Measurements from ENCODE around the gene OR2V2.
A peak's percentile ranks its signal among the peaks of the same experiment; 100 is the strongest.

Gene OR2V2

DNA sequence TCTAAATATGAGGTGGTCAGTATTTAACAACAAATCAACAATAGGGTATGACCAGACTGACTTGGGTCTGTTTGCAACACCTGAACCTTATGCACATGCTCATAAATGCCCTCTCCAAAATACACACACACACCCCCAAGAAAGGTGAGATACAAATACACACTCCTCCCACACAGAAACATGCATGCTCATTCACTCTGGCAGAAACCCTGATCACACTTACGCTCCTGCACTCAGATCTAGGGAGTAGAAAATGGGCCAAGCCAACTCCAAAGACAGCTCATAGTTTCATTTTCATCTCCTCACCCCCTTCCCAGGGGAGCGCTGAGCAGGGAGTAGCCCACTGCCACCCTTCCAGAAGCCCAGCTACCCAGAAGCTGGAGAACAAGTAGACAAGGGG lies 46.3 kb downstream of the OR2V2 start:
- Mint-ChIP-seq H3K27ac (no peak overlapping the region), H3K4me1 (ENCODE audit: low read depth) (peaks cover 21% of the 10 kb centered on the region), H3K9me3 (no peaks in the 10 kb centered on the region), H3K27me3 (ENCODE audit: low read depth) (peaks cover 7% of the 10 kb centered on the region), H3K4me3 (peak overlapping the region; percentile 14), H3K36me3 (ENCODE audit: low read depth) (peaks cover 7% of the 10 kb centered on the region)

DNA sequence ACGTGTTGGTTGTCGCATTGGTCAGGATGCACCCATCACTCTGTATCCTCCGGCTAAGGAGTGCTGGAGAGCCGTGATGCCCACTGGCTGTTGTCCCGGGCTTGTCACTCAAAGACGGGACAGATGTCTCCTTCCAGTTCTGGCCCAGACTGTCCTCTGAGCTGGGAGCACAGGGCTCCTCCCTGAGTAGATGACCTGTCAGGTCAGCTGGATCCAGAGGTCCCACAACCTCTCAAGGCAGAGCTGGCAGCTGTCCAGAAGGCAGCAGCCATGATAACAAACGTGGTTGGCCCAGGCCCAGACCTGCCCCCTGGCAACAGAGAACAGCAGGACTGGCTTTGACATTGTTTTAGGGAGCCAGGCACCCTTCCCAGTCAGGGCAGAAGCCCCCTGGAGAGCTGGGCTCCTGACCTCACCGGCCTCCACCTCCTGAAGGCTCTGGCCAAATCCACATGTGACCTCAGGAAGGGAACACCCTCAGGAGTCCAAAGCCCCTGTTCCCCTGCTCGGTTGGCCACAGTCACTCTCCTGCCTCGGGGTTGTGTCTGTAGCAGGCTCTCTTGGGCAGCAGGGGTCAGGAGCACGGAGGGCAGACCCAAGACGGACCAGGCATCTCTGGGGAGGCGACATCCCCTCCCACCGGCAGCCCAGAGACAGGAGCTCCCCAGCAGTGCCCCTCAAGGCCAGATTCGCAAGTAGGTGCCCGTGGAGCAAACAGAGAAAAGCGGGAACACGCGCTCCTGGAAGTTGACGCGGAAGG lies 47.3 kb downstream of the OR2V2 start:
- Mint-ChIP-seq H3K27ac (no peak overlapping the region), H3K27me3 (ENCODE audit: low read depth) (peaks cover 4% of the 10 kb centered on the region), H3K4me1 (ENCODE audit: low read depth) (peaks cover 19% of the 10 kb centered on the region), H3K36me3 (ENCODE audit: low read depth) (peaks cover 3% of the 10 kb centered on the region), H3K4me3 (no peak overlapping the region), H3K9me3 (no peaks in the 10 kb centered on the region)

DNA sequence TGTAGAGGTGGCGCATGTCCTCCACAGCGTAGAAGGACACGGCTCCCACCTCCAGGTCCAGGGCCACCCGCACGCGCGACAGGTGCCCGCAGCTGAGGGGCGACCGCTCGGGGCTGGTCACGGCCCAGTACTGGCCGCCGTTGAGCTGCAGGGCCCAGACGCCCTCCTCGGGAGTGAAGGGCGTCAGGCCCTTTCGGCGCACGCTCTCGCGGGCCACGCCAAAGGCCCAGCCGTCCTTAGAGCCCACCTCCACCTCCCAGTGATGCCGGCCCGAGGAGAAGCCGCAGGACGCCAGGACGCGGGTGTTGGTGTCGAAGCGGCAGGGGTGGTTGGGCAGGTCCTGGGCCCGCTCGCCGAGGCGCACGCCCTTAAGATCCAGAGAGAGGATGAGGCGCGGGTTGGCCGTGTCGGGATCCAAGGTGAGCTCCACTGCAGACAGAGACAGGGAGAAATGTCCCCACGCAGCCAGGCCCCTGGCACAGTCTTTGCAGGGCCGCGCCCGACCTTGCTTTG lies 47.9 kb downstream of the OR2V2 start:
- Mint-ChIP-seq H3K27me3 (ENCODE audit: low read depth) (peaks cover 10% of the 10 kb centered on the region), H3K27ac (no peak overlapping the region), H3K9me3 (no peaks in the 10 kb centered on the region), H3K4me1 (ENCODE audit: low read depth) (peaks cover 15% of the 10 kb centered on the region), H3K36me3 (ENCODE audit: low read depth) (peaks cover 3% of the 10 kb centered on the region), H3K4me3 (no peak overlapping the region)

DNA sequence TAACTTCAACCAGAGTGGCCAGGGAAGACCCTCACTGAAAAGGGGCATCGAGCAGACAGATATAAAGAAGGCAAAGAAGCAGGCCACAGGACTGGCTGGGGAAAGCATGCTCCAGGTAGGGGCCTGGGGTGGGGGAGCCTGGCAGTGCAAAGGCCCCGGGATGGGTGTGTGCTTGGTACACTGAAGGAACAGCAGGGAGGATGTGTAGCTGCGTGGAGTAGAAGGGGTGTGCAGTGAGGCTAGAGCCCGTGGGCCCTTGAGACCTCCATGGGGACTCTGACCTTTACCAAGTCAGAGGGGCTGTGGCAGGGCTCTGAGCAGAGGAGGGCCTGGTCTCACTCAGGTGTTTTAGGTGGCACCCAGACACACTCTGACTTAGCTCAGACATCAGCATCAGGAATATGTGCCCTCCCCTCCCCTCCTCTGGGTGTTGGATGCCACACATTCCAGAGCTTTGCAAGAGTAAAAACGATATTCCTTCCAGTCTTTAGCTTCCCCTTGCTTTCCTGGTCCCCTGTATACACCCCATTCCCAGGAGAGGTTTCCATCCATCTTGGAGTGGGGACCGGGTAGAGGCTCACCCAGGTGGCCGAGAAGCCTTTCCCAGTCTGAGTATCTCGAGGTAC lies 50.1 kb downstream of the OR2V2 start:
- H3K9me3 Mint-ChIP-seq: no peaks in the 10 kb centered on the region
- H3K4me1 Mint-ChIP-seq (ENCODE audit: low read depth): peaks cover 9% of the 10 kb centered on the region
- H3K36me3 Mint-ChIP-seq (ENCODE audit: low read depth): no peaks in the 10 kb centered on the region
- H3K27me3 Mint-ChIP-seq (ENCODE audit: low read depth): peaks cover 21% of the 10 kb centered on the region
- H3K4me3 Mint-ChIP-seq: no peak overlapping the region
- H3K27ac Mint-ChIP-seq: no peak overlapping the region

DNA sequence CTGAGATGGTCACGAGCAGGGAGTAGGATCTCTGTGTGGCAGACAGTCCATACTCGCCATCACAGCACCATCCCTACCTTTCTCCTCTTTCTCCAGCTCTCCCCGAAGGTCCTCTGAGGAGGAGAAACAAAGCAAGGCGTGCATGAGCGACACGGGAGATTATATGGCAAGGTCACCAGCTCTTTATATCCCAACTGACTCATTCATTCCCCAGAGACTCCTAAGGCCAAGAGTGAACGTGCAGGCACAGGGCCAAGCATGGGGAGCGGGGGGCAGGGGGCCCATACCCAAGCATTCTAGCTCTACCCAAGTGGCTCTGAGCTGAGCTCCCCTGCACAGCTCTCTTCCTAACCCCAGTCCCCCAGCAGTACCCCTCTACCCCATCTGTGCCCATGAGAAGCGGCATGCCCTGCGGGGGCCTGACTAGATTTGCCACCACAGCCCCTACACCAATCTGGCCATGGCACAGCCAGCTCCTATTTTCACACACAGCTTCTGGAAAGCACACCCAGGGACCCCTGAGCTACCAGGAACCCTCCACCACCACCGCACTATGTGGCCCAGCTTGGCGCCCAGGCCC lies 50.8 kb downstream of the OR2V2 start:
- Mint-ChIP-seq H3K4me1 (ENCODE audit: low read depth) (peaks cover 3% of the 10 kb centered on the region), H3K4me3 (no peak overlapping the region), H3K36me3 (ENCODE audit: low read depth) (no peaks in the 10 kb centered on the region), H3K9me3 (no peaks in the 10 kb centered on the region), H3K27me3 (ENCODE audit: low read depth) (peaks cover 26% of the 10 kb centered on the region), H3K27ac (no peak overlapping the region)

DNA sequence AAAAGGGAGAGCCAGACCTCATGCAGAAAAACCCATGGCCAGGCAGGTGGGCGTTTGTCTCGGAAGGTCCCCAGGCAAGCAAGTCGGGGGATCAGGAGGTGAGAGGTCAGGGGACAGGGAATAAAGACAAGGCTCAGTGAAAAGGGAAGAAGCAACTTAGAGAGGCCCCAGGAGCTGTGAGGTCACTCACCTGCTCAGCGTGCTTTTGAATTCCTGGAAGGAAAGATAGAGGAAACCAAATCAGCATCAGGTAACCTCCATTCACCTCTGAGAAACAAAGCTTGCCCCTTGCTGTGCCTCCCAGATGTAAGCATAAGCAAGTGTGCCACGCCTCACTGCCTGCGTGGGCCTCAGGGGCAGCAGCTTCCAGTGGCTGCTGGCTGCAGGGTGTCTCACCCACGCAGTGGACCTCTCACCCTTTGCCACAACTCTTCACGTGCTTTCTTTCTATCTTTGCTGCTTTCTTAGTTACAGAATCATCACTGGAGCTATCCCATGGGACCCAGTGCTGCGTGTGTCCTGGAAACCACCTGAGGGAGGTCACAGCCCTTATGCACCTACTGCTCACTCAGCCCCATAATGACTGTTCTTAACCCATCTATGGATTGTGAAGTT lies 51.6 kb downstream of the OR2V2 start:
- Mint-ChIP-seq H3K4me3 (no peak overlapping the region), H3K9me3 (no peaks in the 10 kb centered on the region), H3K27me3 (ENCODE audit: low read depth) (peaks cover 34% of the 10 kb centered on the region), H3K36me3 (ENCODE audit: low read depth) (no peaks in the 10 kb centered on the region), H3K4me1 (ENCODE audit: low read depth) (peaks cover 3% of the 10 kb centered on the region), H3K27ac (no peak overlapping the region)

DNA sequence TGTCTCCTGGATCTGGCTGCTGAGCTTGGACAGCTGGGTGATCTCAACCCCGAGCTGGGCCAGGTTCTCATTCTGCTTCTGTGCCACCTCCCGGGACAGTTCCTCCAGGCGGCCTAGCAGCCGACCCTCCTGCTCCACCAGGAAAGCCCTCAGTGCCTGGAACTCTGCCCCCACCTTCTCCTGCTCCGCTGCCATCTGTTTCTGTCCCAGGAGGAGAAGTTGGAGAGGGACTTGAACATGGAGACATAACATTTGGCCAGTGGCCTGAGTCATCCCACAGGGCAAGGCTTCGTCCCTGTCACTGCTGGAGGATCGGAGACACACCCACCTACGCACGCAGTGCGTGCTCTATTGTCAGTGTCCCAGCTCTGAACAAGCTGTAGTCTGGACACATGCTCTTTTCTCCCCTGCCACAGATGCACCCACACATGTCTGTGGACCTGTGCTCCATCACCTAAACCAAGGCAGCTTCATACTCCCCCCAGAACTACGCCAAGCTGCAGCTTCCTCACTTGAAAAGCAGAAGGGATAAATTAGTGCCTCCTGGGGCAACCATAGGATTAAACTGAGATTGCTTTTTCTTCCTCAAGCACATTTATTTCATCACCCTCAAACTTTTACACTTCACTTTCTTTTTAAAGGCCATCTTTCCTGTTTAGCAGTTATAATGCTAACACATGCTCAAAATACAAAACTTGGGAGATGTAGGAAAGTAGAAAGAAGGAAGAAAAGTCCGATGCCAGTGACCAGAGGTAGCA lies 52.7 kb downstream of the OR2V2 start:
- Mint-ChIP-seq H3K27ac (no peak overlapping the region), H3K4me1 (ENCODE audit: low read depth) (peaks cover 6% of the 10 kb centered on the region), H3K36me3 (ENCODE audit: low read depth) (no peaks in the 10 kb centered on the region), H3K9me3 (no peaks in the 10 kb centered on the region), H3K27me3 (ENCODE audit: low read depth) (peaks cover 37% of the 10 kb centered on the region), H3K4me3 (no peak overlapping the region)

DNA sequence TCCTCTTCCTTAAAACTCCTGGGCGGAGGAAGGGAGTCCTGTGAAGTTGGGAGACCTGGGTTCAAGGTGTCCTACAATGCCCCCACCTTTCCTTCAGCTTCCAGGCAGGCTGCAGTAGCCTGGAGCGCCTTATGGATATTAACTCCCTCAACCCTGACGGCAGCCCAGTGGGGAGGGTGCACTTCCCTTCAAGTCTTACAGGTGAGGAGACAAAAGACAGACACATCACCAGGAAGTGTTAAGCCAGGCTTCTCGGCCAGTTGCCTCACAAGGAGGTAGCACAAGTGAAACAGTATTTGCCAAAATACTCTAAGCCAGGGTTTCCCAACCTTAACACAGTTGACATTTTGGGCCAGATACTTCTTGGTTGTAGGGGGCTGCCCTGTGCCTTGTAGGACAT lies 53.4 kb downstream of the OR2V2 start:
- Mint-ChIP-seq H3K36me3 (ENCODE audit: low read depth) (peaks cover 2% of the 10 kb centered on the region), H3K4me1 (ENCODE audit: low read depth) (peaks cover 11% of the 10 kb centered on the region), H3K27me3 (ENCODE audit: low read depth) (peaks cover 41% of the 10 kb centered on the region), H3K27ac (no peak overlapping the region), H3K9me3 (no peaks in the 10 kb centered on the region), H3K4me3 (no peak overlapping the region)

DNA sequence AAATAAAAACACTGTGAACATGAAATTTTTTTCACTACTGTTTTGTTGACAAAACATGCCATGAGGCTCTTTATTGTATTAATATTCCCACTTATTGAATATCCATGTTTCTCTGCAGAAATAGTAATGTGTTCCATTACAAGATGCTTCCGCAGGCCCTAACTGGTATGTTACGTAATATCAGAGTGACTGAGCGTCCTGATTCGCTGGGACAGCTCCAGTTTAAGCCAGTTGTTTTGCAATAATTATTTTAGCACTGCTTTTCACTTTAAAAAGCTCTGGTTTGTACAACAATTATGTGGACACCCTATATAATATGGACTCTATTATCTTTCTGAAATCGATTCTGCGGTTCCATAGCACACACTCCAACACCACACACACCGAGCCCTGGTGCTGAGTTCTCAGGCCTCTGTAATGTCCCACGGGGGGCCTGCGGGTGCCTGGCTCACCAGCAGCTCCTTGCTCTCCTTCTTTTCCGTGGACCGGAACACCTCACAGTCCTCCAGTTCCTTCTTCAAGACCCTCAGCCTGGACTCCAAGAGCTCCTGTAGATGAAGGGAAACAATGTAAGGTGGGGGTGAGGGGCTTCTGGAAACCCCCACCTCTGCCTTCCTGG lies 55.8 kb downstream of the OR2V2 start:
- peaks cover 4% of the 10 kb centered on the region for H3K9me3 Mint-ChIP-seq
- H3K4me1 Mint-ChIP-seq (ENCODE audit: low read depth): peaks cover 32% of the 10 kb centered on the region
- peaks cover 9% of the 10 kb centered on the region for H3K36me3 Mint-ChIP-seq (ENCODE audit: low read depth)

DNA sequence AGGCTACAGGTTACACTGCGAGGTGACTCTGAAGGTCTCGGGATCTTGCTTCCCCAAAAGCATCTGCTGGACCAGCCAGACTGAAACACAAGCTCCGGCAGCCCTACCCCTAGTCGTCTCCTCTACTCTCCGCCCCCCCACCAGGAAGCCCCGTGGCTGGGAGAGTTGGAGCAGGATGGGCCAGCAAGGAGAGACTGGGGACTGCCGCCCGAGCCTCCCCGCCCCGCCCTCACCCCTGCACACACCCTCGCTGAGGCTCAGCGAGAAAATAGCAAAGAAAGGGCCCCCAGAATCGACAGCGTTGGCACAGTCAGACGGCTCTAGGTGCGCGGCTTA lies 56.4 kb downstream of the OR2V2 start:
- Mint-ChIP-seq H3K4me1 (ENCODE audit: low read depth) (peaks cover 35% of the 10 kb centered on the region), H3K27me3 (ENCODE audit: low read depth) (peaks cover 58% of the 10 kb centered on the region), H3K9me3 (peaks cover 6% of the 10 kb centered on the region), H3K4me3 (peak overlapping the region; percentile 86), H3K36me3 (ENCODE audit: low read depth) (peaks cover 9% of the 10 kb centered on the region), H3K27ac (no peak overlapping the region)

More for the DNA sequence above, 55.8 kb downstream of the OR2V2 start:
- Mint-ChIP-seq H3K27me3 (ENCODE audit: low read depth) (peaks cover 58% of the 10 kb centered on the region), H3K27ac (no peak overlapping the region), H3K4me3 (peak overlapping the region; percentile 86)

DNA sequence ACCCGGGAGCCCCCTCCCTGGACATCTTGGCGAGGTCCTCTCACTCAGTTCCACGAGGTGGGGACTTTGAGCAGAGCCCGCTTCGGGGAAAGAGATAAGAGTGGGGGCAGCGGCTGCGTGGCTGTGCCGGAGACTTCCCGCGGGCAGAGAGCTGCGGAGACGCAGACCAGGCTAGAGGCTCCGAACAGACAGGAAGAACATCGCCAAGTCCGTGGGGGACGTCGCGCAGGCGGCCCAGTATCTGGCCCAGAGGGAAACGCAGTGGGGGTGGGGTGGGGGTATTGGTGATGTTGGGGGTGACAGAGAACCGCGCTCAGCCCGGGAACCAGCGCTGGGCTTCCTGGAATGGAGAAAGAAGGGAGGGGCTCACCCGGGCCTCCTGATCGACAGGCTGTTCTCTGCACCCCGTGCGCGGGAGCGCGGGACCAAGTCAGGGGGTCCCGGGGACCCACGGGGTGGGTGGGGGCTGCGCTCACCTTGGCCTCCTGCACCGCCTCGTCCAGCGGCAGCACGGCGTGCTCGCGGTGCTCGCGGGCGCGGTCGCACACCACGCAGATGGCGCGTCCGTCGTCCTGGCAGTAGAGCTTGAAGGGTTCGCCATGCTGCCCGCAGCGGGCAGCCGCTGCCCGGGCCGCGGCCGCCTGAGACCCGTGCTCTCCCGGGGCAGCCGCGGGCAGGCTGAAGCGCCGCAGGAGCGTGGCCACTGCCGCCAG lies 56.9 kb downstream of the OR2V2 start:
- Mint-ChIP-seq H3K27ac (peak overlapping the region; percentile 70), H3K4me3 (peak overlapping the region; percentile 86), H3K9me3 (peaks cover 6% of the 10 kb centered on the region), H3K36me3 (ENCODE audit: low read depth) (peaks cover 9% of the 10 kb centered on the region), H3K4me1 (ENCODE audit: low read depth) (peaks cover 35% of the 10 kb centered on the region), H3K27me3 (ENCODE audit: low read depth) (peaks cover 58% of the 10 kb centered on the region)

DNA sequence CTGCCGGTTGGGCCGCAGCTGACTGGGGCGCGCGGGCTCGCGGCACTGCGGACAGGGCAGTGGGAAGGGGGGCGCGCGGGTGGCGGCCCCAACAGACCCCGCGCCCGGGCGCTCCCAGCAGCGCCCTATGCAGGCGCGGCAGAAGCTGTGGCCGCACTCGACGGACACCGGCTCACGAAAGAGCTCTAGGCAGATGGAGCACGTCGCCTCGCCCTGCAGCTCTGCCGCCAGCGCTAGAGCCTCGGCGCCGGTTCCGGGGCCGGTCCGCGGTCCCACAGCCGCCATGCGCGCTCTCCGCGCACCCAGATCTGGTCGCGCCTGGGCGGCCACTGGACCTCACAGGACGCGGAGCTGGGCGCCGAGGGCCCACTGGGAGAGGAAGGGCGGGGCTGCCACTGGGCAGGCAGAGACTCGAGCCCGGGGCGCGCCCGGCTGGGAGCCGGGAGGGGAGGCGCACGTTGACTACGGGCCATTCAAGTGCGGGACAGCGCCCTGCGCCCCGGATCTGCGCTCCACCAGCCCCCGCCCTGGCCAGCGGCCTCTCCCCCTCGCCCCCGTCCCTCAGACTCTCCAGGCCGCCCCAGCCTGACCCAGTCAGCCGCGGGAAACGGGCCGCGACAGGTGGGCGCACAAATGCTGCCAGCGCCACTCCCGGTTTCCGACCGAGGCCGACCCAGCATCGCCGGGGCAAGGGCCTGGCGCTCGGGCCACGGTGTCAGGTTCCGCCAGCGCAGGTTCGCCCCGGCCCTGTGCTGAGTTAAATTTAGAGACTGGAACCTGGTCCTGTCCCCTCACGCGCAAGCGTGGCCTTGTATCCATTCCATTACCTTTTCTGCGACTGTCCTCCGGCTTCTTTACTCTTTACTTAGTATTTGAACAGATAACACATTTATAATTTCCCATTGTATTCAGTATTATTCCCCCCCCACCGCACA lies 57.7 kb downstream of the OR2V2 start, which contains the start of gene TRIM7:
Gene TRIM7, minus strand, starts transcription at position 371 of the 935 bp plus-strand sequence. Its CDS starts 86 bp downstream, at position 285.
- Mint-ChIP-seq H3K27me3 (ENCODE audit: low read depth) (peaks cover 54% of the 10 kb centered on the region), H3K4me1 (ENCODE audit: low read depth) (peaks cover 35% of the 10 kb centered on the region), H3K4me3 (peak within 1 kb of the TSS; percentile 92), H3K9me3 (peaks cover 6% of the 10 kb centered on the region), H3K36me3 (ENCODE audit: low read depth) (peaks cover 9% of the 10 kb centered on the region), H3K27ac (peak within 1 kb of the TSS; percentile 95)
